Measurements from ENCODE around the gene TAS2R31.

DNA sequence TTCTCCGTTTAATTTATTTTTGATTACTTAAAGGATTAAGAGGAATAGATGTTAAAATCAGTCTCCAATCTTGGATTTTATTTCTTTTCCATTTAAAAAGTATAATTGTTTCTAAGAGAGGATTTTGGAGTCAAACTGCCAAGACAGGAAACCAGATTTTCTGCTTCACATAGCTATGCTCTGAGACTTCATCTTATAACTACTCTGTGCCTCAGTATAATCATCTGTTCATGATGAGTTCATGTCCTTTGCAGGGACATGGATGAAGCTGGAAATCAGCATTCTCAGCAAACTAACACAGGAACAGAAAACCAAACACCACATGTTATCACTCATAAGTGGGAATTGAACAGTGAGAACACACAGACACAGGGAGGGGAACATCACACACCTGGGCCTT, 9.0 kb upstream of the TAS2R31 start:
- TF ChIP-seq, protein P1, sequence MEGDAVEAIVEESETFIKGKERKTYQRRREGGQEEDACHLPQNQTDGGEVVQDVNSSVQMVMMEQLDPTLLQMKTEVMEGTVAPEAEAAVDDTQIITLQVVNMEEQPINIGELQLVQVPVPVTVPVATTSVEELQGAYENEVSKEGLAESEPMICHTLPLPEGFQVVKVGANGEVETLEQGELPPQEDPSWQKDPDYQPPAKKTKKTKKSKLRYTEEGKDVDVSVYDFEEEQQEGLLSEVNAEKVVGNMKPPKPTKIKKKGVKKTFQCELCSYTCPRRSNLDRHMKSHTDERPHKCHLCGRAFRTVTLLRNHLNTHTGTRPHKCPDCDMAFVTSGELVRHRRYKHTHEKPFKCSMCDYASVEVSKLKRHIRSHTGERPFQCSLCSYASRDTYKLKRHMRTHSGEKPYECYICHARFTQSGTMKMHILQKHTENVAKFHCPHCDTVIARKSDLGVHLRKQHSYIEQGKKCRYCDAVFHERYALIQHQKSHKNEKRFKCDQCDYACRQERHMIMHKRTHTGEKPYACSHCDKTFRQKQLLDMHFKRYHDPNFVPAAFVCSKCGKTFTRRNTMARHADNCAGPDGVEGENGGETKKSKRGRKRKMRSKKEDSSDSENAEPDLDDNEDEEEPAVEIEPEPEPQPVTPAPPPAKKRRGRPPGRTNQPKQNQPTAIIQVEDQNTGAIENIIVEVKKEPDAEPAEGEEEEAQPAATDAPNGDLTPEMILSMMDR (IDR thresholded peaks at IDR 0.05) = no peak
- no peak for TF ChIP-seq POLR2A (IDR thresholded peaks at IDR 0.05)

All from uterus (tissue), 2 donors.